Hypothalamus (tissue), 51 donors: ENCODE data around the gene SGMS1.
"Not testable (repeated sequence)": the region's sequence is repeated elsewhere in the genome, so short reads cannot be mapped to it uniquely, and the experiment has no call there.

ENCODE experiments used
- DNase-seq, 51 donors: peaks; one replicate each; lab custom pipeline; 2025; lab: John Stamatoyannopoulos, UW

SGMS1 gene

DNA sequence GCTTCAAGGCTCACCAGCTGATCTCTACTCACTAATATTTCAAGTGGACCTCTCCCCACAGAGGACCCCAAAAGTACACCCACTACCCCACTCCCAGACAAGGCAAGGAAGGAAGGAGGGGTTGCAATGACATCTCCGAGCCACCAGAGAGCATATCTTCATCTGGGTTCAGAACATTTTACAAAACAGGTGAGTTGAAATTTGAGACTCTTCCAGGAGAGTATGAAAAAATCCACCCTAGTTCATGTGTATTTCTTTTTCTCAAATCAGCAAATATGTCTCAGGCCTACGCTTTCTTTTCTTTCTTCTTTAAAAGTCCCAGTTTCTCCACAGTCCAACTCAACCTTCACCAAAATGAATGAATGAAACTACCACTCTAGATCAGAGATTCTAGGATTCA lies 61.9 kb downstream of the SGMS1 start:
- peak in 1 of 51 donors; percentile 65 for DNase-seq

DNA sequence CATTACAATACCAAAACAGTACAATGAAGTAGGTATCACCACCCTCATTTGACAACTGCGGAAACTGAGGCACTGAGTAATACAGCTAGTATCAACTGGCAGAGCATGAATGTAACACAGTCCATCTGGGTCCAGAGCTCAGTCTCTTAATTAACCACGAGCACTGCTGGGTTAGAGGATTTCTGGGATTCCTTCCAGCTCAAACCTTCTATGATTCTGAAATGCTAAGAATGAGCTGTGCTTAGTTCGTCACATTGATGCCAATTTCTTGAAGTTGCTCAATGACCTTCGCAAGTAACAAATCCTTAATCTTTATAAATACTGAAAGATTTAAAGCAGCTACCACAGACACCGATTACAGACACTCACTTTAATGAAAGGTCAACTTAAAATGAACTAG lies 62.5 kb downstream of the SGMS1 start:
- DNase-seq, result peak in 5 of 51 donors; percentile 14 to 65 (median 21)

DNA sequence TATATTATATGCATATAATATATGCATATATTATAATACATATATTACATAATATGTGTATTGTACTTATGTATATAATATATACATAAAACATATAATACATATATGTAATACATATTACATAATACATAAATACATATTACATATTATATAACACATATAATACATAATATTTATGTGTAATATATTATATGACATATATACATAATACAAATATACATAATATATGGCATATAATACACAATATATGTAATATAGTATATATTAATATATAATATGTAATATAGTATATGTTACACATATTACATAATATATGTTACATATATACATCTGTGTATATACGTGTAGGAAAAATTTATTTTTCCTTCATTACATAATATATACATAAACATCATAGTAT lies 63.4 kb downstream of the SGMS1 start:
- DNase-seq, result no peak

DNA sequence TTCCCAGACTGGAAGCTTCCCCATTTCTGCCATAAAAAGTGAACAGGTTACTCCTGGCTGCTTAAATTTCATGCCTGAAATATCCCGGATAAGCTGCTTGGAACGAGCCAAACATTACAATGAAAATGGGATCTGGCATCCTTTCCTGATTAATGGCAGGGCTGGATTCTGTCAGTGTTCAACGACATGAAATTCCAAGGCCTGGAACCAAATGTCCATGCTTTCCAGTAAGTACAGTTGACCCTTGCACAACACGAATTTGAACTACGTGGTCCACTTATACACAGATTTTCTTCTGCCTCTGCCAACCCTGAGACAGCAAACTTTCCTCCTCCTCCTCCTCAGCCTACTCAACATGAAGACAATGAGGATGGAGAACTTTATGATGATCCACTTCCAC lies 65.4 kb downstream of the SGMS1 start:
- DNase-seq, result no peak

DNA sequence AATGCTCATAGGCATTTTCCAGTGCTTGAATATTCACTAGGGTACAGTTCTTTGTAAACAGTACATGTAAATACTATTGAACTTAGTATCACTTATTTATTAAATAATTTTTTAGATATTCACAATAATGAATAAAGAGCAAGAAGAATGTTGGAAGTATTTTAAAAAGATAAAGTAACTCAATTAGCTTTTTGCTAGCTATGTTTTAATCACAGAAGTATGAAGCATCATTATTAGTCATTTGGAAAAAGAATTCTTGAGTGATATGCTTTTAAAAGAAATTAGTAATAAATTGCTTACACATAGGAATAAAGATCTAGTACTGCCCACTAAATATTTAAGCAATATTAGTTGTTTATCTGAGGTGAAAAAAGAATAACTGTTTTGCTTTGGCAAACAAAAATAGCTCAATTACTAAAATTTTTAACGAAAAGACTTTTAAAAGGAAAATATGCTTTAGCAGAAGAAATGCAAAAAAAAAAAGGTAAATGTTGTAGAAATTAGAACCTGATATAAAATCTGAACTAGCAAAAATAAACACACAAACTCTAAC lies 66.5 kb downstream of the SGMS1 start:
- no peak for DNase-seq

DNA sequence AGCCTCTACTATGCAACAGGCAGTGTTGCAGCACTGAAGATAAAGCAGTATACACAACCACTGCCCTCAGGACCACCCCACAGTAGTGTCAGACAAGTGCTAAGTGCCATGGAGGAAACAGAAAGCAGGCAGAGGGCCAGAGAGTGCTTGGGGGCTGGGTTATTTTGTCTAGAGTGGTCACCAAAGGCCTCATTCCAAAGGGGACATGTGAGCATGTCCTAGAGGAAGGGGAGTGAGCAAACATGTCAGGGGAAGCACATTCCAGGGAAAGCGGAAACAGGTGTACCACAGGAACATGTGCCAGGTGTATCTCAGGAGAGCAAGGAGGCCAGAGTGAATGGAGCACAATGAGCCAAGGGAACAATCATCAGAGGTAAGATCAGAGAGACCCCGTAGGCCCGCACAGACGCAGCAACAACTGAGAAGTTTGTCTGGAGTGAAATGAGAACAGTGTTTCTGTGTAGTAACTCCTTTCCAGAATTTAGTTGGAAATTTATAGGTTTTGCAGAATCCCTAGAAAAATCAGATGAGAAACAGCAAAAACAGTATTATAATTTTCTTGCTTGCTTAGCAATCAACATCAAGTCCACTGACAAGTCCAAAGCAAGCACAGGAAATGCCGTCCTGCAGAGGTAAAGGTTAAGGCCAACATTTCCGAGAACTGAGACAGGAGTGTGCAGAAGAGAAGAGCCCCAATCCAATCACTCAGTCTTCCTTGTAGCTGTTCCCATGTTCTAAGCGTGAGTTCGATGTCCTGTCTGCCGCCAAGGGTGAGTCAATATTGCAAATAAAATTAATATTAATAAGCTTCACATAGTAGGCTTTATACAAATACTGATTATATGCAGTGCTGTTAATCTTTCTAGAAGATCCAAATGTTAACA lies 67.3 kb downstream of the SGMS1 start:
- no peak for DNase-seq

DNA sequence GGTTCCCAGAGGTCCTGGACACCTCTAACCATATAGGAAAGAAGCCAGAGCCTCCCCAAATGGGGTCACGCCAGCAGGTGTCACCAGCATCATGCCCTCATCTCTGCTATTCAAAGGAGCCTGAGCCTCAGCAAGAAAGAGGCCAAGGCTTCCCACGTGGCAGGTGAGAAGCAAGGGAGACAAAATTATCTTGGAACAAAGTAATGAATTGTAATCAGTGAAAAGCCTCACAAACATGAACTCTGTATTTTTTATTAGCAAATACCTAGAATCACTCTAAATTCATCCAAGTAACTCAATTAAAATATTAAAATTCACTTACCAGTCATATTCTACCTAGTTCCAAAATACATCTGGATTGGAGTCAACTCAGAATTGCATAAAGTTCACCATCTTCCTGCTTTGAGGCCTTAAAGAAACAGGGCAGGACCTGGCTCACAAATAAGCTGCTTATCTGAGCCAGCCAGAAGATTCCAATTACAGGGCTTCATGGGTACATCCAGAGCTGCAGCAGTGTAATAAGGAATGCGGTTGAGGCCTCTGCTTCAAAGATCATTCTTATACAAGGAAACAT lies 68.7 kb downstream of the SGMS1 start:
- DNase-seq, result peak in 3 of 51 donors; percentile 14 to 30 (median 28)

DNA sequence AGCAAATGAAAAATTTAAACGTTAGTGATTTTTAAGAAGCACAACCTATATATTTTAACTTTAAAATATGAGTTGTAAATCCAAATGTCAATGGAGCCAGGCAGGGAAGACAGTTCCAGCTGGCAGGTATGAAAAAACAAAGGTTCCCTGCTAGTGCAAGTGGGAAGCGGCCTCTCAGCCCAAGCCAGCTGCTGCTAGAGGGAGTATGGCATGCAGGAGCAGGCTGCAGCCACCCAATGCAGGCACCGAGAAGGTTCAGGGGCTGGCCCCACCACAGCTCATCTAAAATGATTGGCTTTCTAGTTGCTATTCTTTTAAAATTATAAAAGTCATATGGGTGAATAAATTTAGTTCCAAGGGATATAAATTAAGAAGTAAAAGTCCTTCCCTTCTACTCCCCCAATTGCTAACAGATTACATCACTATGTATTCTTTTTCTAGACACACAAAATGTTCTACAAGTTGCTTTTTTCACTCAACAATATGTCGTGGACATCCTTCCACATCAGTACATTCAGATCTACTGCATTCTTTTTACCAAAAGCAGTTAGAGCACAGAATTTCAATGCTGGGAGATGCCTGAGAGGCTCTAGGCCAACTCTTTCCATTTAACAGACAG lies 69.3 kb downstream of the SGMS1 start:
- DNase-seq, result peak in 4 of 51 donors; percentile 7 to 24 (median 18)

DNA sequence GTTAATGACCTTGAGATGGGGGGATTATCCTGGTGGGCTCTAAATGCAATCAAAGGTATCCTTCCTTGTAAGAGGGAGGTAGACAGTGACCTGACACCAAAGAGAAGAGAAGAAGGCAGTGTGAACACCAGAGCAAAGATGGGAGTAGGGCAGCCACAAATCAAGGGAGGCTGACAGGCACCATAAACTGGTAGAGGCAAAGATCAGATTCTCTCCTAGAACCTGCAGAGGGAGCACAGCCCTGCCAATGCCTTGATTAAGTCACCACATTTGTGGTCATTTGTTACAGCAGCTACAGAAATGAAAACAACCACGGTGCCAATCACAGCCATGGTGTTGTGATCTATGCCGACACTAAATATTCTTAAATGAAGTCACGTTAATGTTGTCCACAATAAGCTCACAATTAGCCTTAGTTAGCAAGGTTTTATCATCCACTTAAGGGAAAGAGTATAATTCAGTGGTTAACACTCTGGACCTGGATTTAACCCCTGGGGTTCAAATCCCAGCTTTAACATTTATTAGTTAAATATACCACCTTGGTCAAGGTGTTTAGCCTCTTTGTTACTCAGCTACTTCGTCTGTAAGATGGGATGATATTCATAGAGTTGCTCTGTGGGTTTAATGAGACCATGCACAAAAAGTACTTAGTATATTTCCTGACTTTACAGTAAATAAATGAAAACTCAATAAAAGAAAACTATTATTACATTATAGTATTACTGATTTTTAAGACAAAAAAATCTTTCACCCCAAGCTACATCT lies 70.8 kb downstream of the SGMS1 start:
- DNase-seq, result peak in 1 of 51 donors; percentile 18

DNA sequence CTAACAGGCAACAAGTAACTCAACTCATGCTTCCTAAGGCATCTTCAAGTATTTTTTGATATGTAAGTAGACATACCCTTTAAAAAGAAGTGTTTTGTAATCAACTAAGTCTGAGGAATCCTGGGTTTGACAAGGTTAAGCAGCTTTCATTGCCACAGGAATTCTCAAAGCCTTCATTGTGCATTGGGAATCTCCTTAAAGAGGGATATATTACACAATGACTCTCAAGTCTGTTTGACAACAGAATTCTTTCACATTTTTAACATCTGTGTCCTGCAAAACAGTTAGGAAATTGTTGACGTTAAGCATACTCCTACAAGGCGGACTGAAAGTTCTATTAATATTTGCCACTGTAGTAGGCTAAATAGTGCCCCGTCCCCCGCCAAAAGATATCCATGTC lies 71.4 kb downstream of the SGMS1 start:
- no peak for DNase-seq

DNA sequence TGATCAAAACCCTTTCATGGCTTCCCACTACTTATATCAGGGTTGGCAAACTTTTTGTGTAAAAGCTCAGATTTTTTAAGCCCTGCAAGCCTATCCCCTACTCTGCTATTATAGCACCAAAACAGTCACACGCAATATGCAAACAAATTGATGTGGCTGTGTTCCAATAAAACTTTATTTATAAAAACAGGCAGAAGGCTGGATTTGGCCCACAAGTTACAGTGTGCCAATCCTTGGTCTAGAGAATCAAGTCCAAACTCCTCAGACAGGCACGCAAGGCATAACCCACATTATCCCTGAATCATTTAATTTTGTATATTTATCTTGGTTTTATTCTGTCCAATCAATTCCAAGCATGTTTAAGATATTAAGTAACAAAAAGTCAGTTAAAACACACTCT lies 71.9 kb downstream of the SGMS1 start:
- no peak for DNase-seq

DNA sequence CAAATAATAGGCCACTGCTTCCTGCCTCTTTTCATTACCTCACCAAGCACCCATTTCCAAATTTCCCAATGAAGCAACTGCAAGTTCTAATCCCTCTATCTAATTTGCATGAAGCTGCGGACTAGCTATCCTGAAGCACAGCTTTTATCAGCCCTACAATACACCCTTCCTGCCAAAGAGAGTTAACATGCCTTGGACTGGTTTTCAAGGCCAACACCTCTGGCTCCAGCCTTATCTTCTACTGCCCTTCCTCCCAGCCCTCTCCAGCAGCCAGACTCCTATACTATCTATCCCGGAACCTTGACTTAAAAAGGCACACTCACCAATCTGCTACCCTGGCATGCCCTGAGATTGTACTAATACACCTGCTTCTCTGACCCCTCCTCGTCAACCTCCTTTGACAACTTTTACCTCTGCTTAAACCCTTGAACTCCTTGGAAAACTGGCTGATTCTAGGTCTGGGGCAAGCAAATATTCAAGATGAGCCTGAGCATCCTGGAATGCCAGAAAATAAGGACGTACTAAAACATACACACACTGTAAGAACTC lies 73.4 kb downstream of the SGMS1 start:
- DNase-seq, result no peak

DNA sequence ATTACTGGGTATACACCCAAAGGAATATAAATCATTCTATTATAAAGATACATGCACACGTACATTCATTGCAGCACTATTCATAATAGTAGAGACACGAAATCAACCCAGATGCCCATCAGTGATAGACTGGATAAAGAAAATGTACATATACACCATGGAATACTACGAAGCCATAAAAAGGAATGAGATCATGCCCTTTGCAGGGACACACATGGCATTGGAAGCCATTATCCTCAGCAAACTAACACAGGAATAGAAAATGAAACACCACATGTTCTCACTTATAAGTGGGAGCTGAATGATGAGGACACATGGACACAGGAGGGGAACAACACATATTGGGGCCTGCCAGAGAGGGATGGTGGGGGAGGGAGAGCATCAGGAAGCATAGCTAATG lies 74.6 kb downstream of the SGMS1 start:
- not testable (repeated sequence) for DNase-seq

DNA sequence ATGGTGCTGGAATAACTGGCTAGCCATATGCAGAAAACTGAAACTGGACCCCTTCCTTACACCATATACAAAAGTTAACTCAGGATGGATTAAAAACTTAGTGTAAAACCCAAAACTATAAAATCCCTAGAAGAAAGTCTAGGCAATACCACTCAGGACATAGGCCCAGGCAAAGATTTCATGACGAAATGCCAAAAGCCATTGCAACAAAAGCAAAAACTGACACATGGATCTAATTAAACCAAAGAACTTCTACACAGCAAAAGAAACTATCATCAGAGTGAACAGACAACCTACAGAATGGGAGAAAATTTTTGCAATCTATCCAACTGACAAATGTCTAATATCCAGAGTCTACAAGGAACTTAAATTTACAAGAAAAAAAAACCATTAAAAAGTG lies 75.3 kb downstream of the SGMS1 start:
- DNase-seq, result not testable (repeated sequence)

DNA sequence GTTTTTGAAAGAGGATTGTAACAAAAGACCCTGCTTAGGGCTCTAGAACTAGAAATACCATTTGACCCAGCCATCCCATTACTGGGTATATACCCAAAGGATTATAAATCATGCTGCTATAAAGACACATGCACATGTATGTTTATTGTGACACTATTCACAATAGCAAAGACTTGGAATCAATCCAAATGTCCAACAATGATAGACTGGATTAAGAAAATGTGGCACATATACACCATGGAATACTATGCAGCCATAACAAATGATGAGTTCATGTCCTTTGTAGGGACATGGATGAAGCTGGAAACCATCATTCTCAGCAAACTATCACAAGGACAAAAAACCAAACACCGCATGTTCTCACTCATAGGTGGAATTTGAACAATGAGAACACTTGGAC lies 77.5 kb downstream of the SGMS1 start:
- not testable (repeated sequence) for DNase-seq

DNA sequence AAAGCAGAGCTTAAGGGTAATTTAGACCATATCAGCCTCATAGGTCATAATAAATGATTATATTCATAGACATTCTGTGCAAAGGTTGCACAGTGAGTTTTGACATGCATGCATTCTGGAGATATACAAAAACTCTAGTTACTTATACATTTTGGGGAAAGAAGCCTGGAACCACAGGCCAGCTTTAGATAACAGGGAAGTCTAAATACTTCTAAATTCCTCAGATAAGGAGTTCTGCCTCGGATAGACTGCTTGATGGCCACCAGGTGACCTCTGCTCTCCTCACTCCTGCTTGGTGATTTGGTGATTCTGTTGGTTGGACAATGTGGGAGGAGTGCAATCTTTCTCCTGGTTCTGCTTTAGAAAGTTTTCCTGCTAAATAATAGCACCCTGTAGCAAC lies 77.9 kb downstream of the SGMS1 start:
- DNase-seq, result no peak

DNA sequence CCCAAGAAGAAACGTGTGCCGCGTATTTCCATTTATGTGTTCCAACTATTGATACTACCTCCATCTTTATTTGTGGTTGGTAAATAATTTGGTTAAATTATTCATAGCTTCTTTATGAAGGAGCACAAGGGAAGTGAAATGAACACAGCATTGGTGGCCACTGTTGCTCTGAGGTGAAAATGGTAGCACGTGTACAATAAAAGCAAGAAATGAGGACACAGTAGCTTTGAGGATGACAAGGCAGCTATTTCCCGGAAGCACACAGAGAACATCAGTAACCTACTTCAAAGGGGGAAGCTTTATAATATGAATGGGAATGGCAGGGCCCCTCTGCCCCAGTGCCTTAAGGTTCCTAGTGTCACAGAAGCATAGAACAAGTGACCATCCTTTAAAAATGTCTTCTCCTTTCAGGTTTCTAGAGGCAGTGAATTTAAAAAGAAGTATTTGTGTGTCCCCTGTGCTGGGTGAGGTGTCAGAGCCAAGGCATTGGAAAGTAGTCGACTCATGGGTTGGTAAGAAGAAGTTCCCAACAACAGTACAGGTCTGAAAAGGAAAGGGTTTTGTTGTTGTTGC lies 78.8 kb downstream of the SGMS1 start:
- no peak for DNase-seq

DNA sequence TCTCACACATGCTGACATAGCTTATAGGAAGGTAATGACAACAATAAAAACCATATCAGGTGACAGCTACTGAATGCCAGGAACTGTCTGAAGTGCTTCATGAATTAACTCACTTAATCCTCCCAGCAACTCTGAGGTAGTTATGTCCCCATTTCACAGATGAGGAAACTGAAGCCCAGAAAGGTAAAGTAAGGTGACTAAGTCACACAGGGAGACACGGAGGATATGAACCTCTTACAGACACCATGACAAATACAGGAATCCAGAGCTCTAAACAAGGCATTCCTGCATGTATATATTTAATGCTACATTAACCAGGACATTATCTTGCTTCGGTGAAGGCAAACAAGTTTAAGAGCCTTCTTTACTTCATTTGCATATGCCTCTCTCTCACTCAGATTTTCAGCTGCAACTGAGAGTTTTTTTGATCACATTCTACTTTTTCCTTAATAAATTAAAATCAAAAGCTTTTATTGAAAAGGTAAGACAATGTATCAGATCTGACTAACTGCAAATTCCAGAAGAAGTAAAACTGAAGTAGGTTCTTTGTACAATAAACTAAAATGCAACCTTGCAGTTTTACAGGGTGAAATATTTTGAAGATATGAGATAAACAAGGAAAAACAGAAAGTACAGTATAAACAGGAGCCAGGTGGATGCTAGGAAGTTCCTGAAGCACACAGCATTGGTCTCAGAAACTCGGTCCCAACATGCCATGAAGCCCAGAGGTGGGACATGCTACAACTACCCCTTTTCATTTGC lies 79.5 kb downstream of the SGMS1 start:
- no peak for DNase-seq

DNA sequence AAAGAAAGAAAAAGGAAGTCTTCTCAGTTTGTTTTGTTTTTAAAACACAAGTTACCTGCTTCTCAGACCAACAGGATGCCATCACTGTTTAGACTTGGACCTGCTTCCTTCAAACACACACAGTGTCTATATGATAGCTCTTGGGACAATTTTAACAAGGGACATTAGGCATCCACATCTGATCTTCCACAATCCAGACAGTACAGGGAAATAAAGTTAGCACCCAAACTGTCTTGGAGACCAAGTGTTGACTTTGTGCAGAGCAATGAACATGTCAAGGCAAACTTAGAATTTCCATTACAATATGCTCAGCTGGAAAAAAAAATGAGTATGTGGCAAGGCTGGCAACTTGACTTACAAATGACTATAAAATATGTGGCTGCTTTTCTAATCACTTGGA lies 80.9 kb downstream of the SGMS1 start:
- no peak for DNase-seq
